ENCODE measurements around the gene MRPL21. TPM values are rescaled to one million over a fixed set of nuclear protein-coding genes. Genes with fewer than 3 reads are reported as not detected.
A peak's percentile ranks its signal among the peaks of the same experiment; 100 is the strongest.

Gene MRPL21
- total RNA-seq, 1 donor from 2014 or later = 14.9 TPM

DNA sequence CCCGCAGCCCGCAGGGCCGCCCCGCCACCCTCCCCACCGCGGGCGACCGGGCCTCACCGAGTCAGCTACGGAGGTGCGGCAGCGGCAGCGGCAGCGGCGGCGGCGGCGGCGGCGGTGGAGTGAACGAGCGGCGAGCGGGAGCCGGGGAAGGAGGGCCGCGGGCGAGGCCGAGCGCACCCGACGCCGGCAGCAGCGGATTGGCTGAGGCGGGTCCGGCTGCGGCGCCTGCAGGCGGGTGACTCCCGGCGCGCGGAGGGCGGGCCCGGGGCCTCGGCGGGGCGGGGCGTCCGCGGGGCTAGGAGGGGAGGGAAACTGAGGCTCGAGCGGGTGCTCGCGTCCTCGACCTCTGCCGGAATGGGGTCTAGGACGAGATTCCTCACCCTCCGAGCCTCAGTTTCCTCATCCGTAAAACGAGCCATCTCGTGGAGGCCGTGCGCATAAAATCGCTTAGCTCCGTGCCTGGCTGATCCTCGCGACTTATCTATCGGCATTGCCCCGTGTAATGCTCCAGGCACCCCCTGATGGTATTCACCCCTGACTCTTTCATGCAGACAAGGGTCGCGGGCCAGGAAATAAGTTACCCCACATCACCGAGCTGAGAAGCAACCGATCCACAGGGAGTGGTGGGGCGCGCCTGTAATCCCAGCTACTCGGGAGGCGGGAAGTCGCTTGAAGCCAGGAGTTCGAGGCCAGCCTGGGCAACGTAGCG is 61.8 kb downstream of the MRPL21 start, which contains the start of gene CPT1A:
Gene CPT1A (minus strand): TSS at position 199 of the 709 bp plus-strand sequence. CDS start 26,442 bp downstream, outside the sequence.
- peak; percentile 65 for DNase-seq (ENCODE audit: low spot score)

Other genes starting within 250 kb of the MRPL21 start
- not detected for gene GAL, start 219.3 kb downstream of the MRPL21 start, total RNA-seq (ENCODE audit: insufficient read depth, low replicate concordance)
- gene TESMIN, start 152.3 kb downstream of the MRPL21 start, total RNA-seq (ENCODE audit: insufficient read depth, low replicate concordance) = 9.6 TPM
- 7.0 TPM for gene CPT1A, start 61.9 kb downstream of the MRPL21 start, total RNA-seq (ENCODE audit: insufficient read depth, low replicate concordance)
- 4.1 TPM for gene IGHMBP2, start 59 bp upstream of the MRPL21 start, total RNA-seq (ENCODE audit: insufficient read depth, low replicate concordance)
- gene MRGPRD, start 77.2 kb upstream of the MRPL21 start, total RNA-seq (ENCODE audit: insufficient read depth, low replicate concordance) = not detected
- gene MRGPRF, start 109.4 kb upstream of the MRPL21 start, total RNA-seq (ENCODE audit: insufficient read depth, low replicate concordance) = 38.8 TPM
- 11.3 TPM for gene TPCN2, start 145.1 kb upstream of the MRPL21 start, total RNA-seq (ENCODE audit: insufficient read depth, low replicate concordance)